ENCODE measurements around the gene SF3B4. TPM values are rescaled to one million over a fixed set of nuclear protein-coding genes. Genes with fewer than 3 reads are reported as not detected.

The SF3B4 gene
- total RNA-seq, 1 donor from 2014 or later = 33.1 TPM

DNA sequence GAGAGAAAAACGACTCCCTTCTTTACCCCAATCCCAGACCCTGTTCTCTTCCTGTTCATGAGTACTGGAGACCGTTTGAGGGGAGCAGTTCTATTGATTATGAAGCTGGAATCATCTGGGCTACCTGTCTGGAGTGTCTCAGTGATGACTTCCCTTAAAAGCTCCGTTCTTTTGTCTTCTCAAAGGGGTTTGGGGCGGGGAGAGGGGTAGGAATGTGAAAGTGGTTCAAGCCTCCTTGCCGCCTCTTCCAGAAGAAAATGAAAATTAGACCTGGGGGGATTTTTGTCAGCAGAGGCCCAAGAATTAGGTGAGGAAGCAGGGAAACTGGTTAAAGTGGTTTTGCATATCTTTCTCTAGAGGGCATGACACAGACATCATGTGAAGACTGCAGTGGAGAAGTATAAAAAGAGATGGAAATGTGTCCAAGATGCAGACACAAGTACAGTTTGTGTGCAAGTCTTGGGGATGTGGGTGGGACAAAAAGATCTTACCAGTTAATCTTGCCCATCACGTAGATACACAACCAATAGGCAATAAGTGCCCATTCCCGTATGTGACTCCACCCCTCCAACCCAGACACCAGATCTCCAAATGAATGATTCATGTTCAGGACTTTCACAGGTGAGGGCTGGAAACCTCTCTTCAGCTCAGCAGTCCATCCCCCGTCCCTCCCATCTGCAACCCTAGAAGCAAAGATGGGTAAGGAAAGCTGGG lies 9.5 kb upstream of the SF3B4 start:
- TF ChIP-seq, protein P1, sequence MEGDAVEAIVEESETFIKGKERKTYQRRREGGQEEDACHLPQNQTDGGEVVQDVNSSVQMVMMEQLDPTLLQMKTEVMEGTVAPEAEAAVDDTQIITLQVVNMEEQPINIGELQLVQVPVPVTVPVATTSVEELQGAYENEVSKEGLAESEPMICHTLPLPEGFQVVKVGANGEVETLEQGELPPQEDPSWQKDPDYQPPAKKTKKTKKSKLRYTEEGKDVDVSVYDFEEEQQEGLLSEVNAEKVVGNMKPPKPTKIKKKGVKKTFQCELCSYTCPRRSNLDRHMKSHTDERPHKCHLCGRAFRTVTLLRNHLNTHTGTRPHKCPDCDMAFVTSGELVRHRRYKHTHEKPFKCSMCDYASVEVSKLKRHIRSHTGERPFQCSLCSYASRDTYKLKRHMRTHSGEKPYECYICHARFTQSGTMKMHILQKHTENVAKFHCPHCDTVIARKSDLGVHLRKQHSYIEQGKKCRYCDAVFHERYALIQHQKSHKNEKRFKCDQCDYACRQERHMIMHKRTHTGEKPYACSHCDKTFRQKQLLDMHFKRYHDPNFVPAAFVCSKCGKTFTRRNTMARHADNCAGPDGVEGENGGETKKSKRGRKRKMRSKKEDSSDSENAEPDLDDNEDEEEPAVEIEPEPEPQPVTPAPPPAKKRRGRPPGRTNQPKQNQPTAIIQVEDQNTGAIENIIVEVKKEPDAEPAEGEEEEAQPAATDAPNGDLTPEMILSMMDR (IDR thresholded peaks at IDR 0.05; ENCODE audit: insufficient read depth, low read length, poor library complexity, severe bottlenecking) = peak; percentile 14
- peak; percentile 70 for DNase-seq (ENCODE audit: low read depth)

DNA sequence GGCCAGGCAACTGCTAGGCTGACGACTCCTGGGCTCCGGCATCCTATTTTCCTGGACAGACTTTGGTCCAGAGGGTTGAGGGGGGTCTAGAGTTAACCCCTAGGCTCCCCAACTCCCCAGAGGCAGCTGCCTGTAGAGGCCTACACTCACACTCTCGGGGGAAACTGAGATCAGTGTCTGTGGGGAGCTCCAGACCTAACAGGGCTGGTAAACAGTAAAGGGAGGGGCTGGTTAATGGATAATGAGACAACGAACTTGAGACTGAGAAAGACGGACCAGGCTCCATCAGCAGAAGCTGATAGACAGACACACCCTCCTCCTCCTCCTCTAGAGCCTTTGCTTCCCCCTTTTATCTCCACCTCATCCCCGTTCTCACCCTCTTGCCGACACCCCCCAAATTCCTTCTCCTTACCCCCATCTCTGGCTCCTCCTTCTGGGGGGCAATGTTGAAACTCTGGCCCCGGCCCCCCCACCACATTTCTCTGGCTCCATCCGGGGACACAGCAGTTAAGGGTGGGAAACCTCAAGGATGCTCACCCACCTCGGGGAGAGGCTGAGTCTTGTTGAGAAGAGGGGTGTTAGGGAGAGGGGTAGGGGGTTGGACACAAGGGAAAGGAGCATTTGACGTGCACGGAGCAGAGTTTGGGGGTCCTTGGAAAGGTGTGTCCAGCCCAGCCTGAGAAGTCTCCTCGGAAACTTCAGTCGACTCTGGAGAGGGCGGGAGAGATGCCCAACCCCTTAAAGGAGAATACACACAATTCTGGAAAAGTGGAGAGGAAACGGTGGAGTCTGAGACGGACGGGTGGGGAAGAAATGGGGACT lies 8.8 kb upstream of the SF3B4 start, which contains the start of gene MTMR11:
TSS of gene MTMR11 (minus strand) at position 710 of the 822 bp plus-strand sequence. CDS start at position 478, 232 bp downstream.
- TF ChIP-seq, protein P1 (IDR thresholded peaks at IDR 0.05; ENCODE audit: insufficient read depth, low read length, poor library complexity, severe bottlenecking) = no peak
- Histone ChIP-seq H3K36me3 (ENCODE audit: control insufficient read depth, insufficient read depth, low read length) (peaks cover 1% of the 10 kb centered on the region), H3K27me3 (ENCODE audit: control insufficient read depth, insufficient read depth, low read length) (no peaks in the 10 kb centered on the region), H3K4me3 (ENCODE audit: low read depth, low read length) (peak within 1 kb of the TSS; percentile 58)
- no peak for DNase-seq (ENCODE audit: low read depth)

More for the DNA sequence above, 9.5 kb upstream of the SF3B4 start:
- peaks cover 1% of the 10 kb centered on the region for H3K36me3 ChIP-seq (ENCODE audit: control insufficient read depth, insufficient read depth, low read length)
- H3K4me3 ChIP-seq (ENCODE audit: low read depth, low read length) = peak overlapping the region; percentile 58
- no peaks in the 10 kb centered on the region for H3K27me3 ChIP-seq (ENCODE audit: control insufficient read depth, insufficient read depth, low read length)

DNA sequence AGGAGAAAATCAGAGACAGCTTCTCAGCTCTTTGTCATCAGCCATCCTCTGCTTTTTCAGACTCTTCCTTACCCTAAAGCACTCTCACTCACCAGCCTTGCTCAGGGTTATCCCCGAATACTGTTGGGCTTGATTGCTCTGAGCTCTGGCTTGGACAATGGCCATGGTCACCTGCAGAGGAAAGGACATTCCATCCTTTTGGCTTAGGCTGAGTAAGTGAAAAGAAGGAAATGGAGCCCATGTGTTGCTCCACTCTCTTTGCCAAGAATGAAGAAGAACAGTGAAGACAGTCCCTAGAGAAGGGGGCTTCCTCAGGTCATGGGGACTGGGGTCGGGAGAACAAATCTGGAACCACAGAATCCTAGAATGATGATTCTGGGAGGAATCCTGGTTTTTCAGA lies 6.8 kb upstream of the SF3B4 start:
- DNase-seq (ENCODE audit: low read depth) = no peak
- TF ChIP-seq, protein P1 (IDR thresholded peaks at IDR 0.05; ENCODE audit: insufficient read depth, low read length, poor library complexity, severe bottlenecking) = no peak
- no peak overlapping the region for H3K4me3 ChIP-seq (ENCODE audit: low read depth, low read length)
- no peaks in the 10 kb centered on the region for H3K27me3 ChIP-seq (ENCODE audit: control insufficient read depth, insufficient read depth, low read length)
- peaks cover 1% of the 10 kb centered on the region for H3K36me3 ChIP-seq (ENCODE audit: control insufficient read depth, insufficient read depth, low read length)

DNA sequence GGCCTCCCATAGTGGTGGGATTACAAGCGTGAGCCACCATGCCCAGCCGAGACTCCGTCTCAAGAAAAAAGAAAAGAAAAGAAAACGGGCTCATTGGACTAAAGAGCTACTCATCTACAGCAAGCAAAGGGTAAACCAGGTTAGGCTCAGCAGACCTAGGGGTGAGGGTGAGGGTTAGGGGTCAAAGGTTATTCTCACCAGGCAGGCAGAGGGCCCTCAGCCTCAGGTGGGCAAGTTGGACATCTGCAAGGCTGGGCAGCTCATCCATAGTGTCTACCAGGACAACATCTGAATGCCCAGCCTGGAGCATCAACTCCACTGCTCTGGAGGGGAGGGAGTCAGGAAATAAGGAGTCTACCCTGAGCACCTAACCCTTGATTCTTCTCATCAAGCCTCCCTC lies 5.6 kb upstream of the SF3B4 start:
- no peaks in the 10 kb centered on the region for H3K27me3 ChIP-seq (ENCODE audit: control insufficient read depth, insufficient read depth, low read length)
- no peak overlapping the region for H3K4me3 ChIP-seq (ENCODE audit: low read depth, low read length)
- H3K36me3 ChIP-seq (ENCODE audit: control insufficient read depth, insufficient read depth, low read length) = peaks cover 1% of the 10 kb centered on the region
- no peak for DNase-seq (ENCODE audit: low read depth)
- TF ChIP-seq, protein P1 (IDR thresholded peaks at IDR 0.05; ENCODE audit: insufficient read depth, low read length, poor library complexity, severe bottlenecking) = no peak

DNA sequence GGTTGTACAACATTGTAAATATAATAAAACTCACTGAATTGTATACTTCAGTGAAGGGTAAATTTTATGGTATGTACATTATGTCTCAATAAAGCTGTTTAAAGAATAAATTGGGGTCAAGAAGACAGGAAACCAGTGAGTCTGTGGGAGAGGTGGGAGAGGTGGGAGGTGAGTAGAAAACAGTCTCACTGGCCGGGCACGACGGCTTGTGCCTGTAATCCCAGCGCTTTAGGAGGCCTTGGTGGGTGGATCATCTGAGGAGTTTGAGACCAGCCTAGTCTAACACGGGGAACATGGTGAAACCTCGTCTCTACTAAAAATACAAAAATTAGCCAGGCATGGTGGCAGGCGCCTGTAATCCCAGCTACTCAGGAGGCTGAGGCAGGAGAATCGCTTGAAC lies 4.9 kb upstream of the SF3B4 start:
- no peak for DNase-seq (ENCODE audit: low read depth)
- no peak overlapping the region for H3K4me3 ChIP-seq (ENCODE audit: low read depth, low read length)
- peaks cover 1% of the 10 kb centered on the region for H3K36me3 ChIP-seq (ENCODE audit: control insufficient read depth, insufficient read depth, low read length)
- TF ChIP-seq, protein P1 (IDR thresholded peaks at IDR 0.05; ENCODE audit: insufficient read depth, low read length, poor library complexity, severe bottlenecking) = no peak
- no peaks in the 10 kb centered on the region for H3K27me3 ChIP-seq (ENCODE audit: control insufficient read depth, insufficient read depth, low read length)
